Measurements from ENCODE around the gene ANO8.
A peak's percentile ranks its signal among the peaks of the same experiment; 100 is the strongest.
"Not testable (repeated sequence)": the region's sequence is repeated elsewhere in the genome, so short reads cannot be mapped to it uniquely, and the experiment has no call there.

The ANO8 gene

DNA sequence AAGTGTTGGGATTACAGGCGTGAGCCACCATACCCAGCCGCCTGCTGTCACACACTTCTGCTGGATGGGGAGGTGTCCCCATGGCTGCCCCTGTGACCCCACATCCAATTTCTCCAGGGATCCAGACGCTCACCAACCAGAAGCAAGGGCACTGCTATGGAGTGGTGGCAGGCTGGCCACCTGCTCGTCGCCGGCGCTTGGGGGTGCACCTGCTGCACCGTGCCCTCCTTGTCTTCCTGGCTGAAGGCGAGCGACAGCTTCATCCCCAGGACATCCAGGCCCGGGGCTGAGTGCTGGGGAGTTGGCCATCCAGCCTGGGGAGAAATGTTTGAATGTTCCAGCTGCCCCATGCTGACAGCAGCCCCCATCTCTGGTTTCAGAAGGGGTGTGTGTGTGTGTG is 48.4 kb downstream of the ANO8 start:
- no peak for DNase-seq

DNA sequence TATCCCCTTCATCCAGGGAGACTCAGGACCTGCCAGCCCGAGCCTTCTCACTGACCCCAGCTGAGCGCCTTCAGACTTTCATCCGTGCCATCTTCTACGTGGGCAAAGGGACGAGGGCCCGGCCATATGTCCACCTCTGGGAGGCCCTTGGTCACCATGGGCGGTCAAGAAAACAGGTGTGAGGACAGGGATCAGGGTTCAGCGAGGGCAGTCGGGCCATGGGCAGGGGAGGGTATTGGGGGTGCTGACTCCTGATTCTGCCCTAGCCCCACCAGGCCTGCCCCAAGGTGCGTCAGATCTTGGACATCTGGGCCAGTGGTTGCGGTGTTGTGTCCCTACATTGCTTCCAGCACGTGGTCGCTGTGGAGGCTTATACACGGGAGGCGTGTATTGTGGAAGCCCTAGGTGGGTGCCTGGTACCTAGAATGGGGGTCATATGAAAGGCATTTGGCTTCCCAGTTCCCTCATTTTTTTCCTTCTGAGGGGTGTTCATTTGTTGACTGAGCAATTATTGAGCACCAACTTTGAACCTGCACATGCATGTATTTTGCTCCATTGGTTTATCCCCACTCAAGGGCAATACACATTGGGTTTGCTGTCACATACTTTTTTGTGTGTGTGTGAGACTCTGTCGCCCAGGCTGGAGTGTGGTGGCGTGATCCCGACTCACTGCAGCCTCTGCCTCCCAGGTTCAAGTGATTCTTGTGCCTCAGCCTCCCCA is 49.1 kb downstream of the ANO8 start:
- DNase-seq: no peak

DNA sequence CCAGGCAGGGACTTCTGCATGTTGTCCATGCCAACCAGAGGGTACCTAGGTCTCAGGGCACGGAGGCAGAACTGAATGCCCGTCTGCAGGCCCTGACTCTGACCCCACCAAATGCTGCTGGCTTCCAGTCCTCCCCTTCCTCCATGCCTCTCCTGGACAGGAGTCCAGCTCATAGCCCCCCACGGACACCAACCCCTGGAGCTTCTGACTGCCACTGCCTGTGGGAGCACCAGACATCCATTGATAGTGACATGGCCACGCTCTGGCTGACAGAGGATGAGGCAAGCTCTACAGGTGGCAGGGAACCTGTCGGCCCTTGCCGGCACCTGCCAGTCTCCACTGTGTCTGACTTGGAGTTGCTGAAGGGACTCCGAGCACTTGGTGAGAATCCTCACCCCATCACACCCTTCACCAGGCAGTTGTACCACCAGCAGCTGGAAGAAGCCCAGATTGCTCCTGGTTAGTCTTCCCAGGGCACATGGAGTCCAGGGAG is 51.1 kb downstream of the ANO8 start:
- DNase-seq: no peak

DNA sequence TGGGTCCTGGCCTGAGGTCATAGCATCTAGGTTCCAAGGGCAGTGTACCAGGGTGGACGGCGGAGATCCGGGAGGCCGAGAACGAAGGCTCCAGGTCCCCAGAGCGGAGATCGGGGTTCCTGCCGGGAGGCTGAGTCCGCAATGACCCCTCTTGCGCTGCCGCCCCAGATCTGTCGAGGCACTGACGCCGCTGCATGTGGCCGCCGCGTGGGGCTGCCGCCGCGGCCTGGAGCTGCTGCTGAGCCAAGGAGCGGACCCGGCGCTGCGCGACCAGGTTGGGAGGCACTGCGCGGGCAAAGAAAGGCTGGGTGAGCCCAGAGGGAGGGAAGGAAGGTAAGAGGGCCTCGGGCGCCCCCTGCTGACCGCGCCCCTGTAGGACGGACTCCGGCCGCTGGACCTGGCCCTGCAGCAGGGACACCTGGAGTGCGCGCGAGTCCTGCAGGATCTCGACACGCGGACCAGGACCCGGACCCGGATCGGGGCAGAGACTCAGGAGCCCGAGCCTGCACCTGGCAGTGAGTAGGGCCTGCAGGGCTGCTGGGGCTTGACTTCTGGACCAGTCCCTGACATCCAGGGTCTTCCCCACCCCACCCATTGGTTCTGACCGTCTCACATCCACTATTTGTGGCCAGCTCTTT is 52.0 kb downstream of the ANO8 start:
- peak; percentile 36 to 87 for DNase-seq

DNA sequence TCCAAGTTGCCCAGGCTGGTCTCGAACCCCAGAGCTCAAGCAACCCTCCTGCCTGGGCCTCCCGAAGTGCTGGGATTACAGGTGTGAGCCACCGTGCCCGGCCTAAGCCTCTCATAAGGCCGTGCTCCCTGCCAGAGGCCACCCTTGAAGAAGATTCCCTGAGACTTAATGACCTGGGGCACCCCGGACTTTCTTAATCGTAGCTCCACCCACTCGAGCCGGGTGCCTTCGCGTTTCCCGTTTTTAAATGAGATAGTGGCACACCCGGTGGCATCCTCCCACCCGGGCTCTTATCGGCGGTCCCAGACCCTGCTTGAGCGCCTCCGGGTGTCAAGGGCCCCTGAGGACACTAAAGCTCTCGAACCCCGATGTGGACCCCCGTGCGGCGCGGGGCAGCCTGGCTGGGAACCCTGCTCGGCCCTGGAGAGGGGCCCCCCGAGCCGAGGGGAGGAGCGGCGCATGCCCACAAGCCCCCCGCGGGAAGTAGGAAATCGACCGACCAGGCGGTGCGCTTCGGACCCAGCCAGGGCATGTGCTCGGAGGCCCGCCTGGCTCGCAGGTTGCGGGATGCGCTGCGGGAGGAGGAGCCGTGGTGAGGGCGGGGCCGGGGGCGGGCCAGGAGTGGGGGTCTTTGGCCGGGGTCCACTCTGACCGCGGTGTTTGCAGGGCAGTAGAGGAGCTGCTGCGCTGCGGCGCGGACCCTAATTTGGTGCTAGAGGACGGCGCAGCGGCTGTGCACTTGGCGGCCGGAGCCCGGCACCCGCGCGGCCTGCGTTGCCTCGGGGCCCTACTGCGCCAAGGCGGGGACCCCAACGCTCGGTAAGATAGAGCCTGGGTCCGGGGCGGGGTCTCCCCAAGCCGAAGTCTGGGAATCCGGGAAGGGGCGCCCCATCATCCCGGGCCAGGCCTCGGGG is 53.0 kb downstream of the ANO8 start, which contains the start of gene ANKLE1:
ANKLE1 (plus strand) TSS at position 511 of the 914 bp plus-strand sequence; CDS start at position 531, 20 bp downstream.
- DNase-seq: peak in 1 of 2 experiments; percentile 22

DNA sequence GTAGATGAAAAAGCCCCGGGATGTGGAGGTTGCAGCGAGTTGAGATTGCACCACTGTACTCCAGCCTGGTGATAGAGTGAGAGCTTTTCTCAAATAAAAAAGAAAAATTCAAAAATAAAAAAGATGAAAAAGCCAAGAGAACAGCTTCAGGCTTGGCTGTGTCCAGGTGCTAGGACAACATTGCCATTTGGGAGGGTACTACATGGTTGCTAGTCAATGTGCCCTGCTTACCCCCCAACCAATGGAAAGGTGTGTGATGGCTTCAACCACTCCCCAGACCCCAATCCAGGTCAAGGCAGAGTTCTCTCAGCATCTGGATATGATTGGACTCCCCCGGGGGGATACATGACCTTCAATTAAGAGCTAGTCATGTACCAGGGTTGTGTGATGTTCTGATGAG is 55.2 kb downstream of the ANO8 start:
- DNase-seq: no peak

DNA sequence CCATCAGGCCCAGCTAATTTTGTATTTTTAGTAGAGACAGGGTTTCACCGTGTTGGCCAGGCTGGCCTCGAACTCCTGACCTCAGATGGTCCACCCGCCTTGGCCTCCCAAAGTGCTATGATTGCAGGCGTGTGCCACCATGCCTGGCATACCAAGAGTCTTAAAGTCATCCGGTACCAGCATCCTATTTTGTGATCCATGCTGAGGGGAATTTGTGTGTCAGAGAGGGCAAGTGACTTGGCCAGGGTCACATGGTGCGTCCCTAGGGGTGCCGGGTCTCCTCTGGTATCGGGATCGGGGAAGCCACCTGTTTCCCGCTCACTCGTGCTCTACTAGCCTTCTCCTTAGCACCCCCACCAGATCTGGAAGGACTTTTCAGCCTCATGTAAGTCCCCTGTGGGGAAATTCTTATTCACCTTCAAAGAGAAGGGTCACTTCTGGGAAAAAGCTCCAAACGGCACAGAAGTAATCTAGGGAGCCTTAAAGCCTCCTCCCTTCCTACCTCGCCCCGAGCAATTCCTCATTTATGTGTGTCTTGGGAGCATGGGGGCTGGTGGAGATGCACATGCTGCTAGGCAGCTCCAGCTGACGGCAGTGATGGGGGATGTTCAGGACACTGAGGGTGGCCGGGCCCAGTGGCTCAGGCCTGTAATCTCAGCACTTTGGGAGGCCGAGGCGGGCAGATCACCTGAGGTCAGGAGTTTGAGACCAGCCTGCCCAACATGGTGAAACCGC is 59.0 kb downstream of the ANO8 start:
- no peak for DNase-seq

DNA sequence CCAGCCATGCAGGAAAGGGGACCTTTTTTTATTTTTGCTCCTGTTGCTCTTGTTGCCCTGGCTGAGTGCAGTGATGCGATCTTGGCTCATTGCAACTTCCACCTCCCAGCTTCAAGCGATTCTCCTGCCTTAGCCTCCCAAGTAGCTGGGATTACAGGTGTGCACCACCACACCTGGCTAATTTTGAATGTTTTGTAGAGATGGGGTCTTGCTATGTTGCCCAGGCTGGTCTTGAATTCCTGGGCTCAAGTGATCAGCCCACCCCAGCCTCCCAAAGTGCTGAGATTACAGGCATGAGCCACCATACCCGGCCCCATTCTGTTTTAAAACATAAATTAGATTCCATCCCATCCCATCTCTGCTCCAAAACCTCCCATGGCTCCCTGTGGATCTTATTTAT is 59.8 kb downstream of the ANO8 start:
- DNase-seq: not testable (repeated sequence)

Data from NCI-H526 (cell line).